HAP-1 (cell line): ENCODE results near the gene VPS9D1.
A peak's percentile ranks its signal among the peaks of the same experiment; 100 is the strongest.

Experiments used
- DNase-seq, 2 experiments: peaks; one replicate each; pipeline ENCODE4 v3.0.0-alpha.2; 2016 to 2020; ENCODE audit warnings: low spot score in 2 of 2
- H3K27me3 ChIP-seq: fragments of 250-450 bp; sonication (Bioruptor Pico); 2 replicates; pipeline ENCODE4 v1.5.1; 2020; ENCODE audit warnings: low read depth, mild to moderate bottlenecking, moderate library complexity
- H3K36me3 ChIP-seq: fragments of 250-450 bp; sonication (Bioruptor Pico); replicated peaks from 2 replicates; pipeline ENCODE4 v1.5.1; 2020; ENCODE audit warnings: mild to moderate bottlenecking
- H3K4me1 ChIP-seq: fragments of 250-450 bp; sonication (Bioruptor Pico); 2 replicates; pipeline ENCODE4 v1.5.1; 2020; ENCODE audit warnings: mild to moderate bottlenecking
- H3K4me3 ChIP-seq: fragments of 250-450 bp; sonication (Bioruptor Pico); 2 replicates; pipeline ENCODE4 v1.5.1; 2020; ENCODE audit warnings: mild to moderate bottlenecking, moderate library complexity
- H3K9me3 ChIP-seq: fragments of 250-450 bp; sonication (Bioruptor Pico); 2 replicates; pipeline ENCODE4 v1.5.1; 2020; ENCODE audit warnings: mild to moderate bottlenecking, moderate library complexity
- in situ Hi-C: fragments of 300-500 bp; cut with MboI; formaldehyde crosslinking; loops from 3 replicates; pipeline ENCODE4 v1.14.3; 2020; ENCODE audit warnings: low sequenced_read_pairs, inconsistent platforms, mixed read lengths

VPS9D1 gene

GRCh38 chr16:89727406-89728120, 6.9 kb upstream of the VPS9D1 start:
- Histone ChIP-seq H3K36me3 (peaks cover 80% of the 10 kb centered on the region), H3K4me1 (peaks cover 3% of the 10 kb centered on the region; the same call in 1 of the 2 replicates)
- in situ Hi-C loops = no loop called here

GRCh38 chr16:89723279-89724250, 2.9 kb upstream of the VPS9D1 start:
- Histone ChIP-seq H3K4me1 (peaks cover 5% of the 10 kb centered on the region; the same call in 1 of the 2 replicates), H3K4me3 (0 out of 2 replicates have a peak overlapping the region, but pooled peaks have one; percentile 71), H3K9me3 (no peaks in the 10 kb centered on the region), H3K36me3 (peaks cover 47% of the 10 kb centered on the region), H3K27me3 (no peaks in the 10 kb centered on the region)
- in situ Hi-C loops = no loop called here
- DNase-seq = peak in 1 of 2 experiments; percentile 42

More at GRCh38 chr16:89727406-89728120, 6.9 kb upstream of the VPS9D1 start:
- Histone ChIP-seq H3K27me3 (no peaks in the 10 kb centered on the region), H3K9me3 (no peaks in the 10 kb centered on the region), H3K4me3 (no peak overlapping the region)
- DNase-seq = no peak

- Histone ChIP-seq H3K36me3 (peaks cover 45% of the 10 kb centered on the region), H3K4me3 (peak overlapping the region; percentile 71), H3K9me3 (no peaks in the 10 kb centered on the region), H3K4me1 (peaks cover 5% of the 10 kb centered on the region; the same call in 1 of the 2 replicates), H3K27me3 (no peaks in the 10 kb centered on the region)
- in situ Hi-C loops = no loop called here
- peak; percentile 71 to 85 for DNase-seq
Measured at GRCh38 chr16:89722392-89723278, 1.9 kb upstream of the VPS9D1 start.

GRCh38 chr16:89721546-89722391, 1.1 kb upstream of the VPS9D1 start:
- DNase-seq = peak in 1 of 2 experiments; percentile 64
- Histone ChIP-seq H3K36me3 (peaks cover 36% of the 10 kb centered on the region), H3K27me3 (no peaks in the 10 kb centered on the region), H3K4me1 (peaks cover 5% of the 10 kb centered on the region; the same call in 1 of the 2 replicates), H3K9me3 (no peaks in the 10 kb centered on the region), H3K4me3 (peak overlapping the region; percentile 71)
- in situ Hi-C loops = no loop called here

- peak; percentile 40 to 80 for DNase-seq
- in situ Hi-C loops = no loop called here
- peak overlapping the region; percentile 71 for H3K4me3 ChIP-seq
- peaks cover 5% of the 10 kb centered on the region; the same call in 1 of the 2 replicates for H3K4me1 ChIP-seq
- H3K9me3 ChIP-seq = no peaks in the 10 kb centered on the region
- H3K27me3 ChIP-seq = no peaks in the 10 kb centered on the region
- peaks cover 33% of the 10 kb centered on the region for H3K36me3 ChIP-seq
Measured at GRCh38 chr16:89720551-89720812, 216 bp downstream of the VPS9D1 start.

GRCh38 chr16:89717688-89718505, 2.8 kb downstream of the VPS9D1 start:
- in situ Hi-C loops = no loop called here
- Histone ChIP-seq H3K4me3 (no peak overlapping the region), H3K4me1 (peaks cover 5% of the 10 kb centered on the region; the same call in 1 of the 2 replicates), H3K27me3 (no peaks in the 10 kb centered on the region), H3K36me3 (peaks cover 36% of the 10 kb centered on the region), H3K9me3 (no peaks in the 10 kb centered on the region)
- DNase-seq = no peak

GRCh38 chr16:89716916-89717687, 3.6 kb downstream of the VPS9D1 start:
- peaks cover 38% of the 10 kb centered on the region for H3K36me3 ChIP-seq
- in situ Hi-C loops = no loop called here
- 0 out of 2 replicates have a peak, but pooled peaks cover 5% of the 10 kb centered on the region for H3K4me1 ChIP-seq
- no peaks in the 10 kb centered on the region for H3K9me3 ChIP-seq
- no peak overlapping the region for H3K4me3 ChIP-seq
- DNase-seq = no peak
- no peaks in the 10 kb centered on the region for H3K27me3 ChIP-seq

- H3K9me3 ChIP-seq = no peaks in the 10 kb centered on the region
- H3K36me3 ChIP-seq = peaks cover 38% of the 10 kb centered on the region
- no peak overlapping the region for H3K4me3 ChIP-seq
- no peaks in the 10 kb centered on the region for H3K27me3 ChIP-seq
- 0 out of 2 replicates have a peak, but pooled peaks cover 5% of the 10 kb centered on the region for H3K4me1 ChIP-seq
- no peak for DNase-seq
- in situ Hi-C loops = no loop called here
Measured at GRCh38 chr16:89716493-89716892, 4.2 kb downstream of the VPS9D1 start.

GRCh38 chr16:89712274-89712781, 8.4 kb downstream of the VPS9D1 start:
- Histone ChIP-seq H3K9me3 (no peaks in the 10 kb centered on the region), H3K4me1 (0 out of 2 replicates have a peak, but pooled peaks cover 3% of the 10 kb centered on the region), H3K27me3 (no peaks in the 10 kb centered on the region), H3K4me3 (peak overlapping the region; percentile 87), H3K36me3 (peaks cover 36% of the 10 kb centered on the region)
- DNase-seq = no peak
- in situ Hi-C loops = no loop called here

- peak; percentile 51 to 91 for DNase-seq
- Histone ChIP-seq H3K36me3 (peaks cover 36% of the 10 kb centered on the region), H3K4me1 (0 out of 2 replicates have a peak, but pooled peaks cover 3% of the 10 kb centered on the region), H3K4me3 (peak overlapping the region; percentile 87), H3K9me3 (no peaks in the 10 kb centered on the region), H3K27me3 (no peaks in the 10 kb centered on the region)
- in situ Hi-C loops = no loop called here
Measured at GRCh38 chr16:89711601-89712273, 9.0 kb downstream of the VPS9D1 start.
